ENCODE results near the gene WWOX.
"Not testable (repeated sequence)": the region's sequence is repeated elsewhere in the genome, so short reads cannot be mapped to it uniquely, and the experiment has no call there.

The WWOX gene

GRCh38 chr16:78099271-78100111 lies at the start of gene WWOX:
TSS of gene WWOX (plus strand) at chr16:78099654.
- peak within 1 kb of the TSS; percentile 87 for H3K4me3 ChIP-seq (ENCODE audit: low read depth, low read length)
- DNase-seq (ENCODE audit: low read depth): peak; percentile 97
- TF ChIP-seq CTCF (IDR thresholded peaks at IDR 0.05; ENCODE audit: control insufficient read depth, extremely low read depth, insufficient read depth): peak; percentile 10

- H3K4me3 ChIP-seq (ENCODE audit: low read depth, low read length): no peak overlapping the region
- TF ChIP-seq CTCF (IDR thresholded peaks at IDR 0.05; ENCODE audit: control insufficient read depth, extremely low read depth, insufficient read depth): no peak
- DNase-seq (ENCODE audit: low read depth): peak; percentile 41
These were observed 48.6 kb upstream of the WWOX start for GRCh38 chr16:78050734-78051400.

- no peak for DNase-seq (ENCODE audit: low read depth)
- no peak overlapping the region for H3K4me3 ChIP-seq (ENCODE audit: low read depth, low read length)
- TF ChIP-seq CTCF (IDR thresholded peaks at IDR 0.05; ENCODE audit: control insufficient read depth, extremely low read depth, insufficient read depth): no peak
These were observed 41.5 kb upstream of the WWOX start for GRCh38 chr16:78057803-78058564.

- not testable (repeated sequence) for H3K4me3 ChIP-seq (ENCODE audit: low read depth, low read length); DNase-seq (ENCODE audit: low read depth)
These were observed 39.6 kb upstream of the WWOX start for GRCh38 chr16:78059806-78060205.

GRCh38 chr16:78060295-78060694 lies 39.2 kb upstream of the WWOX start:
- no peak overlapping the region for H3K4me3 ChIP-seq (ENCODE audit: low read depth, low read length)
- TF ChIP-seq CTCF (IDR thresholded peaks at IDR 0.05; ENCODE audit: control insufficient read depth, extremely low read depth, insufficient read depth): peak; percentile 23; the same call in 1 of the 2 replicates

GRCh38 chr16:78060809-78061208 lies 38.6 kb upstream of the WWOX start:
- H3K4me3 ChIP-seq (ENCODE audit: low read depth, low read length): no peak overlapping the region
- no peak for DNase-seq (ENCODE audit: low read depth)
- no peak for TF ChIP-seq CTCF (IDR thresholded peaks at IDR 0.05; ENCODE audit: control insufficient read depth, extremely low read depth, insufficient read depth)

More at GRCh38 chr16:78060295-78060694, 39.2 kb upstream of the WWOX start:
- no peak for DNase-seq (ENCODE audit: low read depth)

GRCh38 chr16:78065319-78065718 lies 34.1 kb upstream of the WWOX start:
- no peak for DNase-seq (ENCODE audit: low read depth)
- no peak overlapping the region for H3K4me3 ChIP-seq (ENCODE audit: low read depth, low read length)
- no peak for TF ChIP-seq CTCF (IDR thresholded peaks at IDR 0.05; ENCODE audit: control insufficient read depth, extremely low read depth, insufficient read depth)

Data from LNCaP clone FGC (cell line).